ENCODE measurements around the gene LHFPL5.

GRCh38 chr6:35759426-35759825 lies 45.7 kb upstream of the LHFPL5 start:
- TF ChIP-seq MAX (CRISPR knock-in tag; IDR thresholded peaks at IDR 0.05) (no peak), E2F5 (CRISPR knock-in tag; IDR thresholded peaks at IDR 0.05) (no peak), CTCF (IDR thresholded peaks at IDR 0.05) (no peak), ESRRA (CRISPR knock-in tag; IDR thresholded peaks at IDR 0.05; ENCODE audit: borderline replicate concordance) (no peak), CREB1 (CRISPR knock-in tag; IDR thresholded peaks at IDR 0.05) (no peak), FOXP4 (CRISPR knock-in tag; IDR thresholded peaks at IDR 0.05) (no peak), ATF2 (CRISPR knock-in tag; IDR thresholded peaks at IDR 0.05; ENCODE audit: borderline replicate concordance, low read depth) (no peak), SMAD3 (CRISPR knock-in tag; IDR thresholded peaks at IDR 0.05; ENCODE audit: borderline replicate concordance) (no peak), E2F1 (CRISPR knock-in tag; IDR thresholded peaks at IDR 0.05) (no peak), SP1 (CRISPR knock-in tag; conservative IDR thresholded peaks at IDR 0.05) (no peak), ZNF121 (CRISPR knock-in tag; IDR thresholded peaks at IDR 0.05) (no peak)
